ENCODE results near the gene OR2H2. TPM values are rescaled to one million over a fixed set of nuclear protein-coding genes. Genes with fewer than 3 reads are reported as not detected.

The OR2H2 gene
- polyA plus RNA-seq, 3 donors: 0.11 to 0.13 (median 0.11) TPM

- no peak for DNase-seq (ENCODE audit: extremely low read depth in 1 of 11, low read depth in 9 of 11, low spot score in 4 of 11)
Observed at GRCh38 chr6:29577544-29577943, 7.4 kb upstream of the OR2H2 start.

- peak in 8 of 11 donors; percentile 9 to 32 (median 25) for DNase-seq (ENCODE audit: extremely low read depth in 1 of 11, low read depth in 9 of 11, low spot score in 4 of 11)
Observed at GRCh38 chr6:29589423-29590048, 4.6 kb downstream of the OR2H2 start.

GRCh38 chr6:29590218-29590808 is 5.4 kb downstream of the OR2H2 start:
- no peak for DNase-seq (ENCODE audit: extremely low read depth in 1 of 11, low read depth in 9 of 11, low spot score in 4 of 11)

- no peak for DNase-seq (ENCODE audit: extremely low read depth in 1 of 11, low read depth in 9 of 11, low spot score in 4 of 11)
Observed at GRCh38 chr6:29591677-29592076, 6.8 kb downstream of the OR2H2 start.

- DNase-seq (ENCODE audit: extremely low read depth in 1 of 11, low read depth in 9 of 11, low spot score in 4 of 11): no peak
Observed at GRCh38 chr6:29593199-29593855, 8.4 kb downstream of the OR2H2 start.

- no peak for DNase-seq (ENCODE audit: extremely low read depth in 1 of 11, low read depth in 9 of 11, low spot score in 4 of 11)
Observed at GRCh38 chr6:29596381-29596900, 11.5 kb downstream of the OR2H2 start.

GRCh38 chr6:29597184-29597583 is 12.3 kb downstream of the OR2H2 start:
- no peak for DNase-seq (ENCODE audit: extremely low read depth in 1 of 11, low read depth in 9 of 11, low spot score in 4 of 11)

- no peak for DNase-seq (ENCODE audit: extremely low read depth in 1 of 11, low read depth in 9 of 11, low spot score in 4 of 11)
Observed at GRCh38 chr6:29598172-29598747, 13.3 kb downstream of the OR2H2 start.

- no peak for DNase-seq (ENCODE audit: extremely low read depth in 1 of 11, low read depth in 9 of 11, low spot score in 4 of 11)
Observed at GRCh38 chr6:29602564-29603361, 17.8 kb downstream of the OR2H2 start.

GRCh38 chr6:29603456-29603855 is 18.5 kb downstream of the OR2H2 start:
- DNase-seq (ENCODE audit: extremely low read depth in 1 of 11, low read depth in 9 of 11, low spot score in 4 of 11): no peak

- DNase-seq (ENCODE audit: extremely low read depth in 1 of 11, low read depth in 9 of 11, low spot score in 4 of 11): no peak
Observed at GRCh38 chr6:29603930-29604329, 19.0 kb downstream of the OR2H2 start.

GRCh38 chr6:29608131-29608530 is 23.2 kb downstream of the OR2H2 start:
- DNase-seq (ENCODE audit: extremely low read depth in 1 of 11, low read depth in 9 of 11, low spot score in 4 of 11): no peak

- no peak for DNase-seq (ENCODE audit: extremely low read depth in 1 of 11, low read depth in 9 of 11, low spot score in 4 of 11)
Observed at GRCh38 chr6:29610540-29610939, 25.6 kb downstream of the OR2H2 start.

- DNase-seq (ENCODE audit: extremely low read depth in 1 of 11, low read depth in 9 of 11, low spot score in 4 of 11): no peak
Observed at GRCh38 chr6:29611426-29611825, 26.5 kb downstream of the OR2H2 start.

- DNase-seq (ENCODE audit: extremely low read depth in 1 of 11, low read depth in 9 of 11, low spot score in 4 of 11): no peak
Observed at GRCh38 chr6:29617782-29618554, 33.0 kb downstream of the OR2H2 start.

GRCh38 chr6:29619578-29620160 is 34.7 kb downstream of the OR2H2 start:
- no peak for DNase-seq (ENCODE audit: extremely low read depth in 1 of 11, low read depth in 9 of 11, low spot score in 4 of 11)

GRCh38 chr6:29620630-29621029 is 35.7 kb downstream of the OR2H2 start:
- no peak for DNase-seq (ENCODE audit: extremely low read depth in 1 of 11, low read depth in 9 of 11, low spot score in 4 of 11)

- no peak for DNase-seq (ENCODE audit: extremely low read depth in 1 of 11, low read depth in 9 of 11, low spot score in 4 of 11)
Observed at GRCh38 chr6:29624520-29624961, 39.6 kb downstream of the OR2H2 start.
